ENCODE results near the gene PIPOX.

The PIPOX gene

GRCh38 chr17:29042679-29043538 is at the start of gene PIPOX:
Gene PIPOX, plus strand, starts transcription at chr17:29043141. Its CDS starts 85 bp downstream, at chr17:29043226.
- Histone ChIP-seq H3K27me3 (ENCODE audit: control insufficient read depth, insufficient read depth, low read length) (no peaks in the 10 kb centered on the region), H3K4me3 (ENCODE audit: low read length) (peak within 1 kb of the TSS; percentile 26), H3K36me3 (ENCODE audit: control insufficient read depth, low read depth, low read length) (peaks cover 3% of the 10 kb centered on the region), H3K9me3 (ENCODE audit: control insufficient read depth, low read depth, low read length) (no peaks in the 10 kb centered on the region), H3K27ac (ENCODE audit: low read length) (peak within 1 kb of the TSS; percentile 82), H3K9ac (ENCODE audit: low read length) (peak within 1 kb of the TSS; percentile 31), H3K4me1 (ENCODE audit: control insufficient read depth, low read depth, low read length) (peaks cover 45% of the 10 kb centered on the region)

DNA sequence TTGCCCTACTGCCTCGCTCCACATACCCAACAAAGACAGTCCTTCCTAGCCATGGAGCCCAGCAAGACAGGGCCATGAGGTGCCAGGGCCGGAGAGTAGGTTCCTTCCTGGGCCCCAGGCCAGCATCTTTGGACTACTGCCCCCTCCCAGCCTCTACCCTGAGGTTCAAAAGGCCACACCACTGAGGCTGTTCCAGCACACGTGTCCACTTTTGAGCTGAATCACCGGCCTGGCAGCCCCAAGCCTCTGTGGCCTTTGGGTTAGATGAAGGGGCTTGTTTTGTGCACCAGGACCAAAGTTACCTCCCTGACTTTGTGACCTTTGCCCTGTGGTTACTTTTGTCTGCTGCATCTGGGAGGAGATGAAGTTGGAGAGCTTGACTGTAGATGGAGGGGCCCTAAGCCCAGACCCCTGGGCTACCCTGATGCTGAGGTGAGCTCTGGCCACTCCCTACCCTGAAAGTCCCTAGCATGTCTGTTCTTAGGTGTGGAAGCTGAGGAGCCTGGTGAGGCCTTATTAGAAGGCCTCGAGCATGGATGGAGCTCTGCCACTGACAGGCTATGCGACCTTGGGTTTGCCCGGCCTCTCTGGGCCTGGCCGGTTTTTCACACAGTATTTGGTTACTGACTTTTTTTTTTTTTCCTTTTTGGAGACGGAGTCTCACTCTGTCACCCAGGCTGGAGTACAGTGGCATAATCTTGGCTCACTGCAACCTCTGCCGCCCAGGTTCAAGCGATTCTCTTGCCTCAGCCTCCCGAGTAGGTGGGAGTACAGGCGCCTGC is 49.1 kb upstream of the PIPOX start:
- H3K27me3 ChIP-seq (ENCODE audit: control insufficient read depth, insufficient read depth, low read length): no peaks in the 10 kb centered on the region
- no peak overlapping the region for H3K27ac ChIP-seq (ENCODE audit: low read length)
- H3K4me3 ChIP-seq (ENCODE audit: low read length): no peak overlapping the region
- no peak overlapping the region for H3K9ac ChIP-seq (ENCODE audit: low read length)
- H3K9me3 ChIP-seq (ENCODE audit: control insufficient read depth, low read depth, low read length): no peaks in the 10 kb centered on the region
- H3K4me1 ChIP-seq (ENCODE audit: control insufficient read depth, low read depth, low read length): peaks cover 5% of the 10 kb centered on the region
- H3K36me3 ChIP-seq (ENCODE audit: control insufficient read depth, low read depth, low read length): no peaks in the 10 kb centered on the region

DNA sequence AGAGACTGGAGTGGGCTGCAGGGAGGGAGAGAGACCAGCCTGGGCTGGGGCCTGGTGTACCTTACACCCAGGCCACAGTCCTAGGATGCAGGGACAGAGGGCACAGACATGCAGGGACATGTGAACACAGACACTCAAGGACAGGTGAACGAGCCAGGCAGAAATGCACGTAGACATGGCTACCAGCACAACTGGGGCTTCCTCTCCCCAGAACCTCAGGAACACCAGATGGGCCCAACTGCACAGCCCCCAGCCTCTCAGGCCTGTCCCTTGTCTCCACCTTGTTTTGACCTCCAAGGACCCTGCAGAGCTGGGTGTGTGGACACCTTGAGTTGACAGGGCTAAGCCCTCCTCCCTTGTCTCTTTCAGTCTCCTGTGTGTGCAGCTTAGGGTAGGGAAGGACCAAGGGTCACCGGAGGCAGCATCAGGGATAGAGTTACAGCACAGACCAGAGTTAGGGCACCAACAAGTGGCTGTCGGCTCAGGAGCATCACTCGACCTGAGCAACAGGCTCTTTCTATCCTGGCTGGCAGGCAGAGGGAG is 46.3 kb upstream of the PIPOX start:
- H3K4me3 ChIP-seq (ENCODE audit: low read length): no peak overlapping the region
- H3K9me3 ChIP-seq (ENCODE audit: control insufficient read depth, low read depth, low read length): no peaks in the 10 kb centered on the region
- H3K27ac ChIP-seq (ENCODE audit: low read length): no peak overlapping the region
- peaks cover 9% of the 10 kb centered on the region for H3K4me1 ChIP-seq (ENCODE audit: control insufficient read depth, low read depth, low read length)
- H3K27me3 ChIP-seq (ENCODE audit: control insufficient read depth, insufficient read depth, low read length): no peaks in the 10 kb centered on the region
- no peaks in the 10 kb centered on the region for H3K36me3 ChIP-seq (ENCODE audit: control insufficient read depth, low read depth, low read length)
- no peak overlapping the region for H3K9ac ChIP-seq (ENCODE audit: low read length)

GRCh38 chr17:28997806-28998205 is 45.1 kb upstream of the PIPOX start:
- Histone ChIP-seq H3K36me3 (ENCODE audit: control insufficient read depth, low read depth, low read length) (no peaks in the 10 kb centered on the region), H3K27ac (ENCODE audit: low read length) (no peak overlapping the region), H3K4me3 (ENCODE audit: low read length) (no peak overlapping the region), H3K9me3 (ENCODE audit: control insufficient read depth, low read depth, low read length) (no peaks in the 10 kb centered on the region), H3K4me1 (ENCODE audit: control insufficient read depth, low read depth, low read length) (peaks cover 19% of the 10 kb centered on the region), H3K27me3 (ENCODE audit: control insufficient read depth, insufficient read depth, low read length) (no peaks in the 10 kb centered on the region), H3K9ac (ENCODE audit: low read length) (no peak overlapping the region)

- Histone ChIP-seq H3K9me3 (ENCODE audit: control insufficient read depth, low read depth, low read length) (no peaks in the 10 kb centered on the region), H3K27me3 (ENCODE audit: control insufficient read depth, insufficient read depth, low read length) (peaks cover 9% of the 10 kb centered on the region)
Measured at GRCh38 chr17:28999206-28999605, 43.7 kb upstream of the PIPOX start.

GRCh38 chr17:29000973-29001372 is 42.0 kb upstream of the PIPOX start:
- Histone ChIP-seq H3K9me3 (ENCODE audit: control insufficient read depth, low read depth, low read length) (no peaks in the 10 kb centered on the region), H3K4me1 (ENCODE audit: control insufficient read depth, low read depth, low read length) (peaks cover 19% of the 10 kb centered on the region), H3K4me3 (ENCODE audit: low read length) (no peak overlapping the region), H3K36me3 (ENCODE audit: control insufficient read depth, low read depth, low read length) (no peaks in the 10 kb centered on the region), H3K27ac (ENCODE audit: low read length) (no peak overlapping the region), H3K27me3 (ENCODE audit: control insufficient read depth, insufficient read depth, low read length) (peaks cover 22% of the 10 kb centered on the region), H3K9ac (ENCODE audit: low read length) (no peak overlapping the region)

More at GRCh38 chr17:28999206-28999605, 43.7 kb upstream of the PIPOX start:
- Histone ChIP-seq H3K4me3 (ENCODE audit: low read length) (no peak overlapping the region), H3K36me3 (ENCODE audit: control insufficient read depth, low read depth, low read length) (no peaks in the 10 kb centered on the region), H3K4me1 (ENCODE audit: control insufficient read depth, low read depth, low read length) (peaks cover 19% of the 10 kb centered on the region), H3K27ac (ENCODE audit: low read length) (no peak overlapping the region), H3K9ac (ENCODE audit: low read length) (no peak overlapping the region)

DNA sequence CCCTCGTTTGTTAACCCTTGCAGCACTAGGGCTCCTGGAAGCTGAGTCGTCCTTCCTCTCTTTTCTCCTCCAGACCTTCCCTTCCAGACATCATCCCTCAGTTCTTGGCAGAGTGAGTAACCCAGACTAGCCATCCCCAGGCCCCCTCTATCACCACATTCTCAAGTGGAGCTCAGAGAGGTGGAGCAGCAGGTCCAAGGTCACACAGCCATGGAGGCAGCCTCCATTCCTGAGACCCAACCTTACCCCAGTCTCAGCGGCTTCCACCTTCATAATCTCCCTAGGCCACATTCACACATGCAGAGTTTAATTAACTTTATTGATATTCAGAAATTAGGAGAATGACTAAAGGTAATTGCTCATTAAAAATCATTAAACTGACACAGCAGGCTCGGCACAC is 40.1 kb upstream of the PIPOX start:
- Histone ChIP-seq H3K4me1 (ENCODE audit: control insufficient read depth, low read depth, low read length) (peaks cover 18% of the 10 kb centered on the region), H3K27me3 (ENCODE audit: control insufficient read depth, insufficient read depth, low read length) (peaks cover 40% of the 10 kb centered on the region), H3K9me3 (ENCODE audit: control insufficient read depth, low read depth, low read length) (no peaks in the 10 kb centered on the region)

DNA sequence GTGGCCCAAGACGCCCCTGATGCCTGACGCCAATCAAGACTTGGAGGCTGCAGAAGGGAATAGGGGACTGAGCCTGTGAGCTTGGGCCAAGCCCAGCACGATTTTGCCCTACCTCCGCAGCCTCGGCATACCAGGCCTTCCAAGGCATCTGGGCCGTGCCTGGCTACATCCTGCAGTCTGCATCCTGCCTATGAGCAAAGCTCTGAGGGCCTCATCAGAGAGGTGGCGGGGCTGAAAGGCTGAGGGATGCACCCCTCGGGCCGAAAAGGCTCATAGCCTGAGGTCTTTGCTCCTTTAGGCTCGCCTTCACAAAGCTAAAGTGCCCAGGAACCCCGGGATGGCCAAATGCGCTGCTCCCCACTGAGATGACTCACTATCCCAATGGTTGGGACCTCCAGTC is 39.7 kb upstream of the PIPOX start:
- Histone ChIP-seq H3K9me3 (ENCODE audit: control insufficient read depth, low read depth, low read length) (no peaks in the 10 kb centered on the region), H3K4me3 (ENCODE audit: low read length) (no peak overlapping the region), H3K27me3 (ENCODE audit: control insufficient read depth, insufficient read depth, low read length) (peaks cover 43% of the 10 kb centered on the region), H3K36me3 (ENCODE audit: control insufficient read depth, low read depth, low read length) (no peaks in the 10 kb centered on the region), H3K27ac (ENCODE audit: low read length) (no peak overlapping the region), H3K9ac (ENCODE audit: low read length) (no peak overlapping the region), H3K4me1 (ENCODE audit: control insufficient read depth, low read depth, low read length) (peaks cover 21% of the 10 kb centered on the region)

More for the DNA sequence above, 40.1 kb upstream of the PIPOX start:
- Histone ChIP-seq H3K27ac (ENCODE audit: low read length) (no peak overlapping the region), H3K9ac (ENCODE audit: low read length) (no peak overlapping the region), H3K4me3 (ENCODE audit: low read length) (no peak overlapping the region), H3K36me3 (ENCODE audit: control insufficient read depth, low read depth, low read length) (no peaks in the 10 kb centered on the region)

- Histone ChIP-seq H3K27ac (ENCODE audit: low read length) (no peak overlapping the region), H3K4me3 (ENCODE audit: low read length) (no peak overlapping the region), H3K36me3 (ENCODE audit: control insufficient read depth, low read depth, low read length) (no peaks in the 10 kb centered on the region), H3K27me3 (ENCODE audit: control insufficient read depth, insufficient read depth, low read length) (peaks cover 43% of the 10 kb centered on the region), H3K9me3 (ENCODE audit: control insufficient read depth, low read depth, low read length) (no peaks in the 10 kb centered on the region), H3K4me1 (ENCODE audit: control insufficient read depth, low read depth, low read length) (peaks cover 23% of the 10 kb centered on the region), H3K9ac (ENCODE audit: low read length) (no peak overlapping the region)
Measured at GRCh38 chr17:29004081-29004692, 38.8 kb upstream of the PIPOX start.

DNA sequence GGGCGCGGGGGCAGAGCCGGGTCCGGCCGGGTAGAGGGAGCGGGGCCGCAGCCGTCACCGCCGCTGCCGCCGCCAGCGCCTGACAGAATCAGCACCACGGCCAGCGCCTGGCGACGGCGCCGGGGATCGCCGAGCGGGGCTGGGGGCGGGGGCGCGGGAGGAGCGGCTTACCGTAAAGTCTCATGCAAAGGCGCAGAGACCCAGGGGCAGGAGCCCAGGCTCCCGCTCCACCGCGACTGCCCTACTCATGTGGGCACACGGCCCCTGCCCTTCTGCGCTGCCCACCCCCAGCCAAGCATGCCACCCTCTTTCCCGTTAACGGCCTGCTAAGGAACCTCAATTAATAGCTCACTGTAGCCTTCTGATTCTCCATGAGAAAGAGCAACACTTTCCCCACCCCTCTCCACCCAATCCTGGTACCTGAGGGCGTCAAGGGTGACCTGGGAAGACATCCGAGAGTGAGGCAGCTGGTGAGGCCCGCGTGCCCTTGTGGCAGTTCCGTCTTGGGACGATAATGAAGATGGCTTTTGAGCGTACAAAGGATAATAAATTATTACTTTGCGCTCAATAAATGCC is 36.9 kb upstream of the PIPOX start, which contains the start of gene SEZ6:
SEZ6 (minus strand) TSS at position 98 of the 576 bp plus-strand sequence. CDS start 164 bp downstream, outside the sequence.
- H3K4me3 ChIP-seq (ENCODE audit: low read length): peak within 1 kb of the TSS; percentile 19
- H3K36me3 ChIP-seq (ENCODE audit: control insufficient read depth, low read depth, low read length): no peaks in the 10 kb centered on the region
- H3K4me1 ChIP-seq (ENCODE audit: control insufficient read depth, low read depth, low read length): peaks cover 42% of the 10 kb centered on the region
- H3K27me3 ChIP-seq (ENCODE audit: control insufficient read depth, insufficient read depth, low read length): peaks cover 43% of the 10 kb centered on the region
- no peaks in the 10 kb centered on the region for H3K9me3 ChIP-seq (ENCODE audit: control insufficient read depth, low read depth, low read length)
- H3K27ac ChIP-seq (ENCODE audit: low read length): no peak within 1 kb of the TSS
- no peak within 1 kb of the TSS for H3K9ac ChIP-seq (ENCODE audit: low read length)

DNA sequence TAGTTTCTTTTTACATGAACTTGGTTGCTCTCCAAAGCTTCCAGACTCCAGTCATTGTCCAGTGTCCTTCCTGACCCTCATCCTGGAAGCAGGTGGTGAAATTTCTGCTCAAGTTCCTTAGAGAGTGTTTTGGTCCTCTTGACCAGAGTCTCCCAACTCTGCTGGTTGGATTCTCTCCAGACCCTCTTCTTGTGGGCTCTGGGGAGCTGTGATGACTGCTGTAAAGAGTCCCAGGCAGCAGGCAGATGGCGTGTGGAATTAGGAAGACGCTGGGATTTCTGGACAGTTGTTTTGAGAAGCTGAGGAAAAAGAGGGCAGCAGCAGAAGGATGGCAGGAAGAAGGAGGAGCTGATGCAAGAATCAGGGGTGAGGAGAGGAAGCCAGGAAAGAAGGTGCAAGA is 35.5 kb upstream of the PIPOX start:
- Histone ChIP-seq H3K9ac (ENCODE audit: low read length) (no peak overlapping the region), H3K4me3 (ENCODE audit: low read length) (no peak overlapping the region), H3K36me3 (ENCODE audit: control insufficient read depth, low read depth, low read length) (no peaks in the 10 kb centered on the region), H3K27me3 (ENCODE audit: control insufficient read depth, insufficient read depth, low read length) (peaks cover 43% of the 10 kb centered on the region), H3K9me3 (ENCODE audit: control insufficient read depth, low read depth, low read length) (no peaks in the 10 kb centered on the region), H3K4me1 (ENCODE audit: control insufficient read depth, low read depth, low read length) (peaks cover 32% of the 10 kb centered on the region), H3K27ac (ENCODE audit: low read length) (no peak overlapping the region)

All from iPS-18a (cell line).